ENCODE measurements around the gene ERCC6.
A peak's percentile ranks its signal among the peaks of the same experiment; 100 is the strongest.

ERCC6 gene

GRCh38 chr10:49478819-49479218 lies 60.1 kb downstream of the ERCC6 start:
- H3K9me3 ChIP-seq (ENCODE audit: severe bottlenecking) = no peaks in the 10 kb centered on the region
- H3K4me1 ChIP-seq (ENCODE audit: insufficient read depth, poor library complexity, severe bottlenecking) = no peaks in the 10 kb centered on the region
- H3K36me3 ChIP-seq (ENCODE audit: low read depth) = peaks cover 94% of the 10 kb centered on the region
- no peak for DNase-seq (ENCODE audit: low spot score)
- TF ChIP-seq CTCF (IDR thresholded peaks at IDR 0.05; ENCODE audit: poor library complexity, severe bottlenecking) = no peak
- no peaks in the 10 kb centered on the region for H3K27me3 ChIP-seq (ENCODE audit: insufficient read depth, poor library complexity, severe bottlenecking)
- ATAC-seq (ENCODE audit: low read depth) = no peak
- no peak overlapping the region for H3K4me3 ChIP-seq (ENCODE audit: severe bottlenecking)
- H3K27ac ChIP-seq (ENCODE audit: poor library complexity, severe bottlenecking) = no peak overlapping the region

GRCh38 chr10:49474901-49475300 lies 64.0 kb downstream of the ERCC6 start:
- no peak for TF ChIP-seq CTCF (IDR thresholded peaks at IDR 0.05; ENCODE audit: poor library complexity, severe bottlenecking)
- Histone ChIP-seq H3K36me3 (ENCODE audit: low read depth) (peaks cover 96% of the 10 kb centered on the region), H3K4me1 (ENCODE audit: insufficient read depth, poor library complexity, severe bottlenecking) (no peaks in the 10 kb centered on the region), H3K4me3 (ENCODE audit: severe bottlenecking) (no peak overlapping the region), H3K27ac (ENCODE audit: poor library complexity, severe bottlenecking) (no peak overlapping the region), H3K27me3 (ENCODE audit: insufficient read depth, poor library complexity, severe bottlenecking) (no peaks in the 10 kb centered on the region), H3K9me3 (ENCODE audit: severe bottlenecking) (no peaks in the 10 kb centered on the region)
- DNase-seq (ENCODE audit: low spot score) (no peak), ATAC-seq (ENCODE audit: low read depth) (peak; percentile 77; the same call in 2 of the 3 replicates)

DNA sequence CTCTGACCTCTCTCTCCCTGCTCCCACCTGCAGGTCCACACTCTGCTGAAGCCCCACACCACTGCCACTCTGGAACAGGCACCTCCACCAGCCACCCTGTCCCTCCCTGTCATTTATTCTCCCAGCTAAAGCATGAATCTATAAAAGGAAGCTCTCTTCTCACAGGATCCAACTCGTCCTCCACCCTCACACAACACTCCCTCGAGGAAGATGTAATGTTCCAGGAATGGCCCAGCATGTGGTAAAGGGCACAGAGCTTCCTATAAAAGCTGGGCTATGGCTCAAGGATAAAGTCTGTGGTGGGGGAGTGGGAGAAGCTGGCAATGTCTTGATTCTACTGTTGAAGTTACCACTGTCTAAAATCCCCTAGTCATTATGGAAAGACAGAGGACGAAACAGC lies 67.4 kb downstream of the ERCC6 start:
- ATAC-seq (ENCODE audit: low read depth) (no peak), DNase-seq (ENCODE audit: low spot score) (no peak)
- no peaks in the 10 kb centered on the region for H3K27me3 ChIP-seq (ENCODE audit: insufficient read depth, poor library complexity, severe bottlenecking)
- peaks cover 90% of the 10 kb centered on the region for H3K36me3 ChIP-seq (ENCODE audit: low read depth)
- no peaks in the 10 kb centered on the region for H3K4me1 ChIP-seq (ENCODE audit: insufficient read depth, poor library complexity, severe bottlenecking)
- TF ChIP-seq CTCF (IDR thresholded peaks at IDR 0.05; ENCODE audit: poor library complexity, severe bottlenecking) = no peak
- no peaks in the 10 kb centered on the region for H3K9me3 ChIP-seq (ENCODE audit: severe bottlenecking)
- no peak overlapping the region for H3K4me3 ChIP-seq (ENCODE audit: severe bottlenecking)
- H3K27ac ChIP-seq (ENCODE audit: poor library complexity, severe bottlenecking) = no peak overlapping the region

DNA sequence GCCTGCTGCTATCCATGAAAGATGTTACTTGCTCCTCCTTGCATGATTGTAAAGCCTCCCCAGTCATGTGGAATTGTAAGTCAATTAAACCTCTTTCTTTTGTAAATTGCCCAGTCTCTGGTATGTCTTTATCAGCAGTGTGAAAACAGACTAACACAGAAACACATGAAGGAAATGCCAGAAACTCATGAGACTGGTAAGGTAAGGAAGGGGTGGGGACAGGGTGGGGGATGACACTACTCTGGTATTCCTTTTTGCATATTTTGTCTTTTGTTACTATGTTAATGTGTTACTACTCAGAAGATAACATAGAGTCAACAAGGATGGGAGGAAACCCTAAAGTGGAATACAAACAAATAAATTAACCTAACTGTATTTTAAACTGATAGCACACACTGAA lies 73.2 kb downstream of the ERCC6 start:
- Histone ChIP-seq H3K9me3 (ENCODE audit: severe bottlenecking) (no peaks in the 10 kb centered on the region), H3K27me3 (ENCODE audit: insufficient read depth, poor library complexity, severe bottlenecking) (no peaks in the 10 kb centered on the region), H3K4me3 (ENCODE audit: severe bottlenecking) (no peak overlapping the region), H3K36me3 (ENCODE audit: low read depth) (peaks cover 84% of the 10 kb centered on the region), H3K27ac (ENCODE audit: poor library complexity, severe bottlenecking) (no peak overlapping the region), H3K4me1 (ENCODE audit: insufficient read depth, poor library complexity, severe bottlenecking) (no peaks in the 10 kb centered on the region)
- DNase-seq (ENCODE audit: low spot score) = no peak
- no peak for ATAC-seq (ENCODE audit: low read depth)
- no peak for TF ChIP-seq CTCF (IDR thresholded peaks at IDR 0.05; ENCODE audit: poor library complexity, severe bottlenecking)
